Measurements from ENCODE around the gene PPY. TPM values are rescaled to one million over a fixed set of nuclear protein-coding genes. Genes with fewer than 3 reads are reported as not detected.
A peak's percentile ranks its signal among the peaks of the same experiment; 100 is the strongest.

Gene PPY
- total RNA-seq, 1 experiment from 2014 or later = not detected

DNA sequence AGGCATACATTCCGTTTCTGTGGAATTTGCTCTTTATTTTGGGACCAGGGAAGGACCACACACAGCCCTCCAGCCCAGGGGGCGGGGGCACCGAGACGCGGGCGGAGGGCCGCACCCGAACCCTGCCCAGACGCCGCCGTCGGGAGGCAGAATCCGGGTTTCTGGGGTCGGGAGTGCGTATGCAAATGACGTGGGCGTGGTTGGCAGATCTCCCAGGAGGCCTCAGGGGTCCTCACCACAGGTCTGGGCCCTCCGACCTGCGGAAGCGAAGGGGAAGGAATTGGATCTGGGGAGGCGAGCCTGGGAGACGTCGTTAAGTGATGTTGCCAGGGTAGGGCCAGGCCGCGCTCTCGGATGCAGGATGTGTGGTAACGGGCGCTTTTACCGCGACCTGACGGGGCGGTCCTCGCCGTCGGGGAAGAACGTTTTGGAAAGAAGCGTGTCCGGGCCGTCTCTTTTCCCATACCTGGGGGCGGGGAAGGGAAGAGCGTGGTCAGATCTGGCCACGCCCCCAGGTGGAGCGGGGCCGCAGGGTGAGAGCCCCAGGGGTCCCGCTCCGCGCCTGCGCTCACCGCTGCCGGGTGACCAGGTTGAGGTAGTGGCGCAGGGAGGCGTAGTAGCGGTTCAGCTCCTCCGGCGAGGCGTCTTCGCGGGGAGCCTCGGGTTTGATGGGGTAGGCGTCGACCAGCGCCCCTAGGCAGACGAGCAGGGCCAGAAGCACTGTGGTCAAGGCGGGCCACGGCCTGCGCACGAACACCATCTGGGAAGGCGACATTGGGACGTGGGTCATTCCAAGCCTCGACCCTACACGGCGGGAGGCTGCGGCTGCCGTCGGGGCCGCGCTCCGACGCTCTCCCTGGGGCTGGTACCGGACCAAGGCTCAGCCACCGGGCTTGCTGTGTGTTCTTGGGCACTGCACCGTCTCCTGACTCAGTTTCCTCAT, 10.7 kb upstream of the PPY start:
- in situ Hi-C loops (cut with HindIII; ENCODE audit: low pct_unique_long_range_greater_than_20kb, low sequenced_read_pairs) (no loop called here), intact Hi-C loops (cut with micrococcal nuclease; ENCODE audit: unreplicated experiment) (no loop called here)
- H3K4me3 ChIP-seq (ENCODE audit: low read depth in 2 of 2, low read length in 2 of 2) = no peak overlapping the region
- H3K36me3 ChIP-seq (ENCODE audit: control insufficient read depth, insufficient read depth, low read length) = no peaks in the 10 kb centered on the region
- ChIA-PET CTCF (no interaction called here), POLR2A (no interaction called here)
- no peak overlapping the region for H3K27ac ChIP-seq (ENCODE audit: low read length)
- no TSS peak for BruUV-seq (replicated peaks)
- H3K27me3 ChIP-seq (ENCODE audit: control insufficient read depth, insufficient read depth, low read length) = no peaks in the 10 kb centered on the region
- TF ChIP-seq POLR2AphosphoS5 (IDR thresholded peaks at IDR 0.05; ENCODE audit: low read depth, low read length) (no peak), TCF7L2 (IDR thresholded peaks at IDR 0.05; ENCODE audit: low read depth, low read length) (no peak), SIN3A (IDR thresholded peaks at IDR 0.05; ENCODE audit: borderline replicate concordance, insufficient read depth, low read depth, low read length) (no peak), REST (IDR thresholded peaks at IDR 0.05; ENCODE audit: insufficient read depth in 1 of 2, low read depth in 2 of 2, low read length in 1 of 2) (no peak), CTCF (IDR thresholded peaks at IDR 0.05) (no peak)
- DNase-seq (ENCODE audit: low read depth, low spot score) = no peak
- no peaks in the 10 kb centered on the region for H3K9me3 ChIP-seq (ENCODE audit: control insufficient read depth, insufficient read depth, low read depth, low read length)
- ATAC-seq = no peak
- no peaks in the 10 kb centered on the region for H3K4me1 ChIP-seq (ENCODE audit: control insufficient read depth, insufficient read depth, low read length)

GRCh38 chr17:43952351-43952723, 10.1 kb upstream of the PPY start:
- CTCF ChIA-PET = no interaction called here

More at GRCh38 chr17:43952351-43952723, 10.1 kb upstream of the PPY start:
- no TSS peak for BruUV-seq (replicated peaks)
- DNase-seq (ENCODE audit: low read depth, low spot score) (no peak), ATAC-seq (no peak)
- Histone ChIP-seq H3K9me3 (ENCODE audit: control insufficient read depth, insufficient read depth, low read depth, low read length) (no peaks in the 10 kb centered on the region), H3K4me3 (ENCODE audit: low read depth in 2 of 2, low read length in 2 of 2) (no peak overlapping the region), H3K4me1 (ENCODE audit: control insufficient read depth, insufficient read depth, low read length) (no peaks in the 10 kb centered on the region), H3K36me3 (ENCODE audit: control insufficient read depth, insufficient read depth, low read length) (no peaks in the 10 kb centered on the region), H3K27ac (ENCODE audit: low read length) (no peak overlapping the region), H3K27me3 (ENCODE audit: control insufficient read depth, insufficient read depth, low read length) (no peaks in the 10 kb centered on the region)
- POLR2A ChIA-PET = no interaction called here
- in situ Hi-C loops (cut with HindIII; ENCODE audit: low pct_unique_long_range_greater_than_20kb, low sequenced_read_pairs) = no loop called here
- TF ChIP-seq TCF7L2 (IDR thresholded peaks at IDR 0.05; ENCODE audit: low read depth, low read length) (no peak), REST (IDR thresholded peaks at IDR 0.05; ENCODE audit: insufficient read depth in 1 of 2, low read depth in 2 of 2, low read length in 1 of 2) (peak; percentile 38 to 52; a peak in 1 of 4 replicates)
- intact Hi-C loops (cut with micrococcal nuclease; ENCODE audit: unreplicated experiment) = no loop called here
